GM12878 (cell line): ENCODE data around the gene MGAT4B.

ENCODE experiments used
- CTCF ChIP-seq, 3 experiments: IDR thresholded peaks in 2 of 3; conservative IDR thresholded peaks in 1 of 3; 2 replicates each; pipeline ENCODE4 v1.5.1; 2011; ENCODE audit warnings: low read depth in 3 of 3, low read length in 3 of 3, mild to moderate bottlenecking in 3 of 3, control low read depth in 2 of 3, moderate library complexity in 2 of 3, inconsistent platforms in 1 of 3, mixed read lengths in 1 of 3; ENCODE audit not compliant: control insufficient read depth in 2 of 3, insufficient read depth in 1 of 3; ENCODE audit errors: extremely low read depth in 1 of 3
- FOXM1 ChIP-seq: IDR thresholded peaks from 2 replicates; pipeline ENCODE4 v1.6.1; 2012; ENCODE audit warnings: low read depth, mild to moderate bottlenecking, inconsistent platforms, low read length, moderate library complexity
- GABPA ChIP-seq: IDR thresholded peaks from 2 replicates; pipeline ENCODE4 v1.6.1; 2014; ENCODE audit warnings: antibody characterized with exemption, low read depth, mild to moderate bottlenecking, inconsistent platforms
- JUND ChIP-seq: IDR thresholded peaks from 2 replicates; pipeline ENCODE4 v1.6.1; 2012; ENCODE audit warnings: low read depth, mild to moderate bottlenecking, low read length, improper control_type of control experiment, moderate library complexity
- PKNOX1 ChIP-seq: fragments of 450-650 bp; IDR thresholded peaks from 2 replicates; pipeline ENCODE4 v1.6.1; 2016; ENCODE audit warnings: mild to moderate bottlenecking
- RB1 ChIP-seq: fragments of 450-650 bp; formaldehyde crosslinking; IDR thresholded peaks from 2 replicates; pipeline ENCODE4 v1.6.1; 2017; ENCODE audit warnings: mild to moderate bottlenecking, borderline replicate concordance
- RFX5 ChIP-seq: IDR thresholded peaks from 2 replicates; pipeline ENCODE4 v1.6.1; 2011; ENCODE audit warnings: low read depth, low read length, improper control_type of control experiment
- TAF1 ChIP-seq: IDR thresholded peaks from 2 replicates; pipeline ENCODE4 v1.6.1; 2011; ENCODE audit warnings: mild to moderate bottlenecking, low read depth, low read length, borderline replicate concordance
- TCF7 ChIP-seq: IDR thresholded peaks from 2 replicates; pipeline ENCODE4 v1.6.1; 2014; ENCODE audit warnings: antibody characterized with exemption, borderline replicate concordance
- USF2 ChIP-seq: IDR thresholded peaks from 2 replicates; pipeline ENCODE4 v1.6.1; 2011; ENCODE audit warnings: low read depth, low read length, improper control_type of control experiment, borderline replicate concordance
- ZBTB33 ChIP-seq: fragments of 450-650 bp; IDR thresholded peaks from 2 replicates; pipeline ENCODE4 v1.6.1; 2017; ENCODE audit warnings: mild to moderate bottlenecking

GRCh38 chr5:179796877-179797608, 9.6 kb downstream of the MGAT4B start:
- TF ChIP-seq RFX5 (no peak), GABPA (no peak), TAF1 (no peak), PKNOX1 (no peak), RB1 (no peak), CTCF (IDR thresholded peaks at IDR 0.05 in 2 of 3, conservative IDR thresholded peaks at IDR 0.05 in 1 of 3; ENCODE audit: control insufficient read depth in 2 of 3, extremely low read depth in 1 of 3, insufficient read depth in 1 of 3, low read depth in 3 of 3, low read length in 3 of 3) (no peak), USF2 (no peak), TCF7 (no peak), ZBTB33 (no peak), FOXM1 (no peak), JUND (no peak)
